Occipital lobe (tissue), 2 donors: ENCODE measurements around the gene KAZN. TPM values are rescaled to one million over a fixed set of nuclear protein-coding genes. Genes with fewer than 3 reads are reported as not detected.

Source experiments
- DNase-seq: peaks from one replicate; lab custom pipeline; 2025; lab: John Stamatoyannopoulos, UW
- total RNA-seq: library from RNA; depleted of rRNA; stranded (reverse); fragments of >200 nt; gene quantifications from one replicate; pipeline ENCODE4 v1.2.3, GENCODE V29; 2014

Gene KAZN
- total RNA-seq, 1 donor from 2014 or later = 27.5 TPM

DNA sequence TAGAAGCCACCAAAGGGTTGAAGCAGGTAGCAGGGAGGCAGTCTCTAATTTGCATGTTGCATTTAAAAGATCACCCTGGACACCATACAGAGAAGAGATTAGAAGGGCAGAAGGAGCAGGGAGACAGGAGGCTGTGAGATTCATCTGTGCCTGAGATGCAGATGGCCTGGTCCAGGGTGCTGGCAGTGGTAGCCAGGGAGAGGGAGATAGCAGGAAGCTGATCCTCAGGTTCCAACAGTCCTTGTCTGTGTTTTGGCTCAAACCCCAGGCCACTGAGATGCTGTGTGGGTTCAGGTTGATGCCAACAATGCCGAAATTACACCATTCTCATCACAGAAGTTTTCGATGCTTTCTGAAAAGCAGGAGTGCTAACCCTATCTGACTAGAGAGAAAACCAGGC lies 113.7 kb downstream of the KAZN start:
- no peak for DNase-seq

DNA sequence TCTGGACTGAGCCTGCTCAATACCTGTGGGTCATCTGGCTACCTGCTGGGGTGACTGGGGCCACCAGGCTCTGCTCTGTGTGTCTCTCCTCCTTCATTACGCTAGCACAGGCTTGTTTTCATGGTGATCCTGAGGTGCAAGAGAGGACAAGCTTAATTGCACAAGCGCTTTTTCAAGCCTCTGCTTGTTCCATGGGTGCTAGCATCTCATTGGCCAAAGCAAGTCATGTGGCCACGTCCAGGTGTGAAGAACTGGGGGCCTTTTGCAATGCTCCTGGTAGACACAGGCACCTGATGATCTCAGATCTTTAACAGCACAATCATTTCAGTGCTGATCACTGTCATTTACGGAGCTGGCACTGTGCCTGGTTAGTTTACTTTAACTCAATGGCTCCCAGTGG lies 114.6 kb downstream of the KAZN start:
- DNase-seq = no peak

DNA sequence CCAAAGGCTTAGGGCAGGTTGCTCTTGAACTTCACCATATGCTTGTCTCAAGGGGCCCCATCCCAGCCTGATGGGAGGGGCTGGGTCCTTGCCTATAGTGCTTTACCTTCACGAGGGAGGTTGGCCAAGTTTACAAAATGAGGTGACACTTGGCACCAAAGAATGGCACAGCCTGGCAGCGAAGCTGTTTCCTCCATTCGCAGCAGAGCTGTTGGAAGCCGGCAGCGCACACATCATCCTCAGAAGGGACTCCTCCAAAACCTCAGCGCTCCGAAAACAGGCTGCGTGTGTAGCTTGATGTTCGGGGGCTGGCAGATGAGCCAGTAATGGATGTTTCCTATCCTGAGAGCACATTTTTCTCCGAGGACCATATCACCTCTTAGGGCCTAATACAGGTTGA lies 116.8 kb downstream of the KAZN start:
- DNase-seq = no peak

DNA sequence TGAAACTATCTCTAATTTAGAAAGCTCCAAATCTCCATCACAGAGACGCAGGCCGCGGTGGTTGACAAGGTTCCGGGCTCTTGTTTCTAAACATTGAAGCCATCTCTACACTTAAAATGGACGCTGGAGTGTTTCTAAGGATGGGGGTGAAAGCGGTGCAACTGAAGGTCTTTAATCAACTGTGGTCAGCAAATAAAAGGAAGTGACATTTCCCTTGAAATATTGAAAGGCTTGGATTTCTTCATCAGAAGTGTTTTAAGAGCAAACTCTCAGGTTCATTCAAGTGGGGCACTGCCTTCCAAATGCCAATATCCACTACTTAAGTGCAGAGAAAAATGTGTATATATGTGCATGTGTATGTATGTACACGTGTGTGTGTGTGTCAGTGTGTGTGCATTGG lies 117.3 kb downstream of the KAZN start:
- DNase-seq = no peak

DNA sequence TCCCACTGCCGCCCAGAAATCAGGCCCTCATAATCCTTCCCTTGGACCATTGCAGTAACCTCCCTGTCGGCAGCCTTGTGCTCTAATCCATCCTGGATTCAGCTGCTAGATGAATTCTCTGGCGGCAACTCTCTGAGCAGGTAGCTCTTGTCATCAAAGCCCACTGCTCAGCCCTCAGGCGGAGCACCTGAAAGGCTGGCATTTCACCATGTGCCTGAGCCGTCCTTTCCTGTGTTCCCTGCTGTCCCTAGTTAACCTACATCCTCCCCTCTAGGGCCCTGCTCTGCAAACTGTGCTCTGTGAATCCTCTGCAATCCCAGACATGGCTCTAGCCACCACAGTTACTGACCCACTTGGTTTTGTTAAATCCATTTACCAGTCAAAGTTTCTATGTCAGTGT lies 118.0 kb downstream of the KAZN start:
- DNase-seq = no peak

DNA sequence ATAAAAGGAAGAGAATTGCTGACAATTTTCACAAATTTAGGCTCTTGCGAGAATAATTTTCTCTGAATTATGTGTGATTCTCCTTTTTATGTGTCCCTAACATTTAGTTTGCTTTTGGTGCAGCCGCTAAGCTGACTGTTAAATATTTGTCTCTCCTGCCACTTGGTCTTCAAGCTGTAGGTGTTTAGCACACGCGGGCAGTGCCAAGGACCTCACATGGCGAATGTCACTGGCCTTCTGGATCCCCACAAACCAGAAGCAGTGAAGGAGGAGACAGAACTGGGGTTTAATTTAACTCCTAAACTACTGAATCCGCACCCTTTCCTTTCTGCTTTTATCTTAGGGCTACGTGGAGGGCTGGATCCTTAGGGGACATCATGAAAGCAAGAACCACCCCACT lies 120.0 kb downstream of the KAZN start:
- DNase-seq = no peak

DNA sequence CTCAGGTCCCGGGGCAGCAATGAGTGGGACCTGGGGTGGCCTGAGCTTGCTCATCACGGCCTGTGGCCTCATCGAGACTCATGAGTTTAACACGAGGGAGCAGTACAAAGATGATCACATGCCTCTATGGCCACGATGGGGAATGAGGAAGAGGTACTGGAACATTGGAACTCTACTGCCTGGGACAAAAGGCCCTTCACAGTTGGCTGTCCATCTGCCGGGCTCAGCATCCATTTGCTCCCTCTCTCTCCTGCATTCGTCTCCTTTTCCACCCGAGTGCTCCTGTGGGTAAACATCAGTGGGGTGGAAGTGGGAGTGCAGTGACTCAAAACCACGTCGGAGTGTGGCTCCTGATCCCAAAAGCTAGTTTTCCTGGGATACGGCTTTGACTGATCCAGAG lies 124.9 kb downstream of the KAZN start:
- no peak for DNase-seq

DNA sequence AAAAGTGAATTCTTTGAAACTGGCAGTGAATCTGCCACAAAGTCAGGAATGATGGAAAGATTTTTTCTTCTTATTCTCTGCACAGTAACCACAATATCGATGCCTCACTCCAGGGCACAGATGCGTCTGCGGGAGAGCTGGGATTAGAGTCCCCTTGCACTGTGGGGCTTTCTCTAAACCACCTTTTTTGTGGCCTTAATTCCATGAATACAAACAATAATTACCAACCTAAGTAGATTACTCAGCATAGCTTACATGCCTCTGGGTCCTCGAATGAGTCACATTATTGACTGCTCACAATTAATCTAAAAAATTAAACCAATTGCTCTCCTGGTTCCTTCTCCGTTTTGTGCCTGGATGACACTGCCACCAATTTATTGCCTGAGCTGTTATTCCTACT lies 125.8 kb downstream of the KAZN start:
- DNase-seq = no peak

DNA sequence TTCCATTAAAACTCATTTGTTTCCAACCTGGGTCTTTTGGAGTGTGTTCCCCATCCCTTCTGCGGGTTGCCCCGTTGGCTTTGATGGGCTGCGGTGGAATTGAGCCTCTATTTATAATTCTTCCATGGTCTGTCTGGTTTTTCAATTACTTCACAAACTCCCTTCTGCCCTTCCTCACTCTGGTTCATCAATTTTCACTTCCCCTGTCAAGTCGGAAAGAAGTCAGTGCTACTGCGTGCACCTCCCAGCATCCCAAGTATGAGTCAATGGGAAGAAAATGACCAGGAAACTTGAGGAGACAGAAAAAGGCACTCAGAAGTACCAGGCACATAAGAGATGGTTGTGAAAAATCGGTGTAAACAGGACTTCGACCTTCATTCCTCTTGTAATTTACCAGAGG lies 126.2 kb downstream of the KAZN start:
- DNase-seq = no peak

DNA sequence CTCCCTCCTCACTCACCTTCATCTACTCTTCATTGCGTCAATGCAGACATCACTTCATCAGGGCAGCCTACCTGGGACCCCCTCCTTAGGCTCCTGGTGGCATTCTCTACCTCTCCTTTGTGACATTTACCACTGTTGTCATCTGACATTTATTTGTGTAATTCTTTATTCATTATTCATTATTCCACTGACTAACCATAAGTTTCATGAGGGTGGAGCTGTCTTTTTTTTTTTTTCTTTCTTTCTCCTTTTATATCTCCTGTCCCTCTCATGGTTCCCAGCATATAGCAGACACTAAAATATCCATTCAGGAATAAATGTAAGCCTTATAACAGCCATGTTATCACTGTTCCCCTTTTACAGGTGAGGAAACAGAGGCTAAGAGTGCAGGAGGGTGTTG lies 126.8 kb downstream of the KAZN start:
- DNase-seq = no peak

DNA sequence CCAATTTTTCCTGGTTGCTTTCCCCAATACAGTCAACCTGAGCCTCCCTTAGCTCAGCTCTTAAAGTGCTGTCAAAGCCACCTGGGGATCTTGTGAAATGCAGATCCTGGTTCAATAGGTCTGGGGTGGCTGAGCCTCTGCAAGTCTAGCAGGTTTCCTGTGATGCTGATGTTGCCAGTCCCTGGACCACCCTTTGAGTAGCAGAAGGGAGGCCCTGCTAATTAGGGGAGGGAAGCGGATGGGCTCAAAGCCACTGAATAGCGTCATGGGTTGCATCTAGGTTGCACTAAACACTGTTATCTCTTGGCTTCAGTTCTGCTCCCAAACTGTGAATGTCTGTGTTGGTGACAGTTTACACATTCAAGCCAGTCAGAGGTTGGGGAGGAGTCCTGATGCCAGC lies 127.2 kb downstream of the KAZN start:
- no peak for DNase-seq

DNA sequence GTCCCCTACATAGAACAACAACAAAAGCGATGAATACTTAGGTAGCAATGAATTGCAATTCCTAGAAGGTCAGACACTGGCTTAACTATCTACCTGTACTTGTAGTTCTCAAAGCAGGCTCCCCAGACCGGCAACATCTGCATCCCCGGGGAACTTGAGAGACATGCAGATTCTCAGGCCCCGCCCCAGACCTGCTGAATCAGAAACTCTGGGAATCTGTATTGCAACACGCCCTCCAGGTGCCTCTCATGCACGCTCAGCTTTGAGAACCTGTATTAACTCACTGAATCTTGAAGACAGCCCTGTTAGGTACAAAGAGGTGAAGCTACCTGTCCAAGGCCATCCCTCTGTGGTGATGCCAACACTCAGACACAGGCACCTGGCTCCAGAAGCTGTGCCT lies 128.1 kb downstream of the KAZN start:
- DNase-seq = no peak

DNA sequence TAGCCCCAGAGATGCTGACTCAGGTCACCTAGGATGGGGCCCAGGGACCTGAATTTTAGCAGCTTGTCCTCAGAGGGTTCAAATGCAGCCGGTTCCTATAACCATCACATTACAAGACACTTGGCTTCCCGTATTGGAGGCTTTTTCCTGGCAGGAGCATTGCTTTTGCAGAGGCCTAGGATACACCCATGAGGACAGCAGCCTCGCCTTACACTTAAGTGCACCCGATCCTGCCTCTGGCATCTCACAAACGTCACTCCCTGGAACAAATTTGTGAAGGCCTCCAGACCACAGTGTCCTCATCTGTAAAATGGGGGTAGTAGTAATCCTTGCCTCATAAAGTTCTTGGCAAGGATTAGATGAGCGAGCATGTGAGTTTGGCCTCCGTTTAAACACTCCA lies 130.0 kb downstream of the KAZN start:
- no peak for DNase-seq

DNA sequence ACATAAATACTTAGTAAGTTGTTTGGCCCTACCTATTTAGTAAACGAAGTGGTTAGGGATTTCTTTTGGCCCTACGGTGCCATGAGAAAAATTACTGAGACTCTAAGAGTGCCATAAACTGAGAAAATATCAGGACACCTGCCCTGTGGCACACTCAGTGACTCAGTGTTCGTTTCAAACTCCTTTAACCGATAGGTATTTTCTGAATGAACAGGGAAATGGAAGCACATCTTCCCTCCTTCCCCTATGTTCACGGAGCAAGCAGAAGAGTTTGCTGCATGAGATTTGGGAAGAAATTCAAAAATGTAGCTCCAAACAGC lies 134.2 kb downstream of the KAZN start:
- no peak for DNase-seq

DNA sequence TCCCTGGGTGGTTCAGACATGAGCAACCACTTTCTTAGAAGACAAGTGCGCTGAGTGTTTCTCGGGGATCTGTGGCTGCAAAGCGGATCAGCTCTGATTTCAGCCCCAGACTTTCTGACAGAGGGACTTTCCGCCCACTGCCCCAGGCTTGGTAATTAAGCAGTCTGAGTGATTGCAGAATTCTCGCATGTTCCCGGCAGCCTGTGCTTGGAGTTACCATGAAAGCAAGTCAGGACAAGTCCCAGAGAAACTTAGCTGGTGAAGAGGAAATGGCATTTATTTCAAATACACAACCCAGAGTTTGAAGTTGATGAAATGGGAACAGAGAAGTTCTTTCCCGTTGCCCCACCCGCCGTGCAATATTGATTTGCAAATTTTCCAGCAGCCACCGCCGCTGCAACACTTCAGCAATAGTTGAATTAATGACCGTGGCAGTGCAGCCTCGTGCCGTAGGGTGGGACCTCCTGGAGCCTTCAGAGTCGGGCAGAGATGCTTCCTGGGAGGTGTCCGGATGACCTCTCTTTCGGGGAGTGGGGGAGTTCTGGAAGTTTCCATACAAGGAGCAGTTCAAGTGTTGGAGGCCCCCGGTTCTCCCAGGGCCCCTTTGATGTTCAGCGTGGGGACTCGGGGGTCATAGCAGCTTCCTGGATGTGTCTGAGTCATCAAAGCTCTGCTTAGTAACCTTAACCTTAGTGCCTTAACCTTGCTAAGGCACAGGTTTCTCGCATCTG lies 134.7 kb downstream of the KAZN start:
- DNase-seq = no peak

DNA sequence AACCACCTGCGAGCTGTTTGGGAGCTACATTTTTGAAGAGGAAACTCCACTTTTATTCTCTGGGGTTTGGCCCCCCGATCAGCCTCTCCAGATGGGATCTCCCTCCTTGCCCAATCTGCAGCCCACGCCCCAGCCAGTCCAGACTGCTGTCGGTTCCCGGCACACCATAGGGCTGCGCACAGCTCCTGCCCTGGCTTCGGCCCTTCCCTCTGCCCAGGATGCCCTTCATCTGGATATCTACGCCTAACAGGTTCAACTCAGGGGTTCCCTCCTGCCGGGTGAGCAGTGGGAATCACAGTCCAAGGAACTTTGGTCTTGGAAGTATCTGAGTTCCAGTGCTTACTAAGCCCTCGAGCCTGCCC lies 135.3 kb downstream of the KAZN start:
- no peak for DNase-seq

DNA sequence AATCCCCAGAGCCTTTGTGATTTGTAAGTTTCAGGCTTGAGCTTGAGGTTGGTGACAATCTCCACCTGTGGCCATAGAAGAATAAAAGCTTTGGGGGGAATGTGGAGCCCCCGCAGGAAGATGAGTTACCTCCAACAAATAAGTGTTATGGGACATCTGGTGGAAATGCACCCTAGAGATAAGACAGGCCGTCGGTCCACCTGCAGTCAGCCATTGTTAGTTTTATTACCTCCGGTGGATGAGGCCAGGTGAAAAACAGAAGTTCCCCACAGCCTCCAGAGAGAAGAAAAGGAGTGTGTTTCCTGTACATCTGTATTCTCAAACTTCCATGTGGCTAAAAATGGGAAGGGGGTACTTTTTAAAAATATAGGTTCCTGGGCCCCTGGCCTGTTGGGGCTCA lies 137.4 kb downstream of the KAZN start:
- no peak for DNase-seq

DNA sequence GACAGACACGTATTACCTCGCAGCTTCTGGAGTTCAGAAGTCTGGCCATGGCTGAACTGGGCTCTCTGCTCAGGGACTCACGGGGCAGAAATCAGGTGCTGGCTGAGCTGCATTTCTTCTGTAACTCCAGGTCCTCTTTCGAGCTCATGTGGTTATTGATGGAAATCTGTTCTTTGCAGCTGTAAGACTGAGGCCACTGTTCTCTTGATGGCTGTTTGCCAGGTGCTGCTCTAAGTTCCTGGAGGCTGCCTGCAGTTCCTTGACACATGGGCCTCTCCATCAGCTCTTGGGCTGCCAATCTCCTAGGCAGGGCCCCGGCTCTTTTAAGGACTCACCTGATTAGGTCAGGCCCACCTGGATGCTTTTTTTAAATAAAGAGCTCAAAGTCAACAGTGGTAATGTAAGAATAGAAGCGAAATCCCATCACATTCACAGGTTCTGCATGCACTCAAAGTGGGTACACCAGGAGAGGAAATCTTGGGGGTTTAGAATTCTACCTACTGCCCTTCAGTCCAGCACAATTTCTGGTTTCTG lies 139.1 kb downstream of the KAZN start:
- DNase-seq = no peak

DNA sequence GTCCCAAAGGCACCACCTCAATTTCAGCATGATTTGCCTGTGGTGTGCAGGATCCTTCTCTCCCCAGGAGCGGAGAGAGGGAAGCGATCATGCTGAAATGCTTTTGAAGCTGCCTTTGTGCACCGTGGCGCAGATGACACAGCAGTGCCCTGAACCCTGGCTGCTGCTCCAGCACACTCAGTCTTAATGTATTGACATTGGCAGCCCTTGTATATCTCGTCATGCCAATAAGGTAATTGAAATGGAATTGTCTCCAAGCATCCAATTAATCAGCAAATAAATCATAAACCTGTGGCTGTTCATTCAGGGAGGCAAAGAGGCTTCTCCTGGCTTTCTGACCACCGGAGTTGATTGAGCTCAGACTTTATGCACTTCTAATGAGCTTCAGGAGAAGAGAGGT lies 139.8 kb downstream of the KAZN start:
- no peak for DNase-seq

DNA sequence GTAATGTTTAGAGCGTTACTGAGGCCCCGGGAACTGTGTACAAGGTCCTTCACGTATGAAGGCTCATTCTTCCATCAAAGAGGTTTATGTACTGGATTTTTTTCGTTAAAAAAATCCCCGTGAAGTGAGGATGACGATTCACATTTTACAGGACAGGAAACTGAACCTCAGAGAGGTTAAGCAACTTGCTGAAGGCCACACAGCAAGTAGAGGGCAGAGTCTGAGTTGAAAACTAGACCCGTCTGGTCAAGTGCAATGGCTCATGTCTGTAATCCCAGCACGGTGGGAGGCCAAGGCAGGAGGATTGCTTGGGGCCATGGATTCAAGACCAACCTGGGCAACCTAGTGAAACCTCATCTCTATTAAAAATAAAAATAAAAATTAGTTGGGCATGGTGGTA lies 140.2 kb downstream of the KAZN start:
- no peak for DNase-seq

DNA sequence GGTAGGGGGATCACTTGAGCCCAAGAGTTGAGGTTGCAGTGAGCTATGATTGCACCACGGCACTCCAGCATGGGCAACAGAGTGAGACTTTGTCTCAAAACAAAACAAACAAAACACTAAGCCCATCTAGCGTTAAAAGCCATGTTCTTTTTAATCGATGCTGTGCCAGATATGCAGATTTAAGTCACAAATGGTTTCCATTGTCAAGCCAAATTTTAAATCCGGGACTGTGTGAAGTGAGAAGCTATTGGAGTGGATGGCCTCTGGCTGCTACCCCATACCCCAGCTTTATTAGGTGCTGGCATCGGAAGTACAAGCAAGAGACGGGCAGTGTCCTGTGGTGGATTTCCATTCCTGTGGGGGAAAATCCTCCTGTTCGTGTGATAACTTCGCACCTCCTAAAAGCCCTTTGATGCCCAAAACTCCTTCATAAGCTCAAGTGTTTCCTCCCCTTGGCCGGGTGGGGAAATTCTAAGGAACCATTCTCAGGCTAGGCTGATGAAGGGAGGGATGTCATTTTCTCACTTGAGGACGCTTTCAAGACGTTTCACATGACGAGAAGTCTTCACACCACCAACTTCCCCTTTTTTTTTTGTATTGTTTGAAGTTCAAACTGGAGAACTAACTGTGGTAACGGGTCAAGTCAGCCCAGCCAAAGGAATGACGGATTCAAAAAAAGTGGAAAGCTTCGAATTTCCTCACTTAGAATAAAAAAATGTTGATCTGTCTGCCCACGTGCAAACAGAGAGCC lies 140.8 kb downstream of the KAZN start:
- no peak for DNase-seq

DNA sequence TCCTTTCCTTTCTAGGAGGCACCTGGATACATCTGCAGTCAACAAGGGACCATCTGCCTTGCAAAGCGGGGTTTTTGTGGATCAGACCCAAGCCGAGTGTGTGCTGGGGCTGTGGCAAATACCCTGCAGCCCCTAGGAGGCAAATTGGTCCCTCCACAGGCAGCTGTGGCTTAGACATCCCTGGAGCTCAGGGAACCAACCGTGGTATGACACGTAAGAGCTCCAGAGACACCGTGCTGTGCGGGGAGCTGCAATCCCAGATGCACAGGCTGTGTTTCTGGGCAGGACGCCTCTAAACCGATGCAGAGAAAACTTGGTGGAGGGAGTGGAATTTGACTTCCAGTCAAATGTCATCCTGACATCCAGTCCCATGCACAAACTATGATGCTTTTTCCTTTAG lies 141.5 kb downstream of the KAZN start:
- no peak for DNase-seq

DNA sequence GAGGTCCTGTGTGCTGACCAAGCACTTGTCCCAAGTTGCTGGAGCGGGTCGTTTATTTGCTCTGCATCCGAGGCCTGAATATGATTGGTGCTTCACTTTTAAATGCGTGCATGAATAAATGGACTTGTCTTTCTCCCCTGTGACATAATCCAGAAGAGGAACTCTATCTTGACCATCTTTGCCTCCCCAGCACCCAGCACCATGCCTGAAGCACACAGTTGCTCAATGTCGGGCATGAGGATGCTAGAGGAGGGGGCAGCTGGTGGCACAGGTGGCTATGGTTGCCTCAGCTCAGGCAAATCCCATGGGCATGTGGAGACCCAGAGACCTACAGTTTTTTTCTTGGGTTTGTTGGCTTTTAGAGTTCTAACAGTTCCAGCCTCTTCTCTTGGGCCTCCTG lies 142.6 kb downstream of the KAZN start:
- no peak for DNase-seq
